Hippocampal formation (tissue), 2 donors: ENCODE data around the gene CERK.
"Not testable (repeated sequence)": the region's sequence is repeated elsewhere in the genome, so short reads cannot be mapped to it uniquely, and the experiment has no call there.

Source experiments
- DNase-seq, 2 donors: peaks; one replicate each; lab custom pipeline; 2025; lab: John Stamatoyannopoulos, UW

Gene CERK

DNA sequence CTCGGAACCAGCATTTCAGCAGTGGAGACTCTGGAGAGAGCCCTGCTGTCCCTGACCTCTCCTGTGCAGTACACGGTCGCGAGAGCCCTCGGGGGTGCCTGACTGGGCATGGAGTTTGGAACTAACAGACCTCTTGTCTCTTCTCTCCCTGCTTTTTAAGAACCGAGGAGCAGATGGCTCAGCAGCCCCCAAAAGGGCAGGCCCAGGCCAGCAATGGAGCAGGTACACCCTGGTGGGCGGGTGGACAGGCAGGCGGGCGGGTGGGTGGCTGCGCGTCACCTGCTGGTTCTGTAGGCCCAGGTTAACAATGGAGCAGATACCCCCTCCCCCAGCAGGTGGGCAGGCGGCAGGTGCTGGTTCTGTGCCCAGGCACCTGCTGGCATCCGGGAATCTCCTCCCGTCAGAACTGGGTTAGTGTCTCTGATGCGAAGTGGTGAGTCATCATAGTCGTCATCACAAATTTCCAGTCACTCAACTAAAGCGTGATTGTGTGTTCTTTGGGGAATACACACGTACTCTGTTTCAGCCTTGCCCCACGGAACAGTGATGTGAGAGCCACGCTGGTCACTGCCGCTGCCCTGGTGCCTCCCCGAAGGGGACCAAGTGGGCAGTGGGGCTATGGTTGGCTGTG, 76.7 kb downstream of the CERK start:
- no peak for DNase-seq

DNA sequence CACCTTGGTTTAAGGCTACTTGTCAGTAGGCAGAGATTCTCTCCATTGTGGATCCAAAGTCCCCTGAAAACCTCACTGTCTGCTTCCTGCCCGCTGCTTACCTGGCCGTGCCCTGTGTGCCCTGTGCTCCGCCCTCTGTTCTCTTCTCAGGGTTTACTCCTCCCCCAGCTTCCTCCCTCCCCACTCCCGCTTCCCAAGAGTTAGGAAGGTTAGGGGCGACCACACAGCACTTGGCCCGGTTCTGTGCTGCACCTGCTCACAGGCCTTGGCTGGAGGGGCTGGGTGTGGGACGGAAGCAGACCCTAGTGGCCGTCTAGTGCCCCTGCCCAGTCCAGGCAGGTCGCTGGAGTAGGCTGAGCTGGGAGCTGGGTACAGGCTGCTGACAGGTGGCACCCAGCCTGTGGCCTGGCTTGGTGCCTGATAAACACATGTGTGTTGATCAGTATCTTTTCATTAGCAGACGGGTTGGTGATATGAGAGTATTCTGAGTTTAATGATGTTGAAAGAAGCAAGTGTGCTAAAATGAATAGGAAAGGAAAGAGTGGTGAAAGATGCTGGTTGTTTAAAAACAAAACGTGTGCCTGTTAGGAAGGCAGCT, 77.3 kb downstream of the CERK start:
- DNase-seq = no peak

DNA sequence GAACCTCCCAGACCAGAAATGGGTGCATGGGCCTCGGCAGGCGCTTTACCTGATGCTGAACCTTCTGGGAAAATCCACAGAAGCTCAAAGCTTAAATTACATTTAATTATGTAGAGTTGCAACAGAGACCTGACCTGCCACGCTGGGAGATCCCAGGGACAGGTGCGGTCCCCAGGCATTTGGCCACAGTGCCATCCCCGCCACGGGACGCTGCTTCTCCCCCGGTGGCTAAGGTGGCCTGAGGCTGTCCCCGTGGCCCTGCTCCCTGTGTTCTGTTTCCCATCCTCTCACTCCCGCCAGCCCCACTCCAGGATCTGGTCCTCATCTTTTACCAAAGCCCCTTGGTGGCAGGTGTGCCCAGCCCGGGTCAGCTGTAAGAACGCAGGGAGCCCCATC, 78.3 kb downstream of the CERK start:
- DNase-seq = no peak

DNA sequence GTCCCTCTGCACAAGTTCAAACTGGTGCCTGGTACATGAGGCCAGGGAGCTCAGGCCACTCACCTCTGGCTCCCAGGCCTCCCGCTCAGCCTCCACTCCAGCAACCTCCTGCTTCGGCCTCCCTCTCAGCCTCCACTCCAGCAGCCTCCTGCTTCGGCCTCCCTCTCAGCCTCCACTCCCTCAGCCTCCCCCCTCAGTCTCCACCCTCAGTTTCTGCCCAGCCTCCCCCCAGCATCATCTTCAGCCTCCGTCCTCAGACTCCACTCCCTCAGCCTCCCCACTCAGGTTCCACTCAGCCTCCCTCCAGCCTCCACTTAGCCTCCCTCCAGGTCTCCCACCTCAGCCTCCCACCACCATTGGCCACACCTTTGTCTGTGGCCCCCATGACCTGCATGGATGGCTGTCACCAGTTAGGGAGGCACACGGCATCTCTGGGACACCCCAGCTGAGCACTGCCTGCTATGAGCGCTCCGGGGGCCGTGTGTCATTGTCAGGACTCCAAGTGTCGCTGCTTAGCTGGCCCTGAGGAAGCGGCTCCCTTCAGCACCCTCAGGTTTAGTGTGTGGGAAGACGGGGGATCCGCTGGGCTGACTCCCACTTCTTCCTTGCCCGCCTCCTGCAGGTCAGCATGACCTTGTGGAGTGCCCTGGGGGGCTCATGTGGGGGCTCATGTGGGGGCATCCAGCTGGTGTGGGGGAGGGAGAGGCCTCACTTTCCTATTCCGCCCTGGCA, 78.8 kb downstream of the CERK start:
- DNase-seq = no peak

DNA sequence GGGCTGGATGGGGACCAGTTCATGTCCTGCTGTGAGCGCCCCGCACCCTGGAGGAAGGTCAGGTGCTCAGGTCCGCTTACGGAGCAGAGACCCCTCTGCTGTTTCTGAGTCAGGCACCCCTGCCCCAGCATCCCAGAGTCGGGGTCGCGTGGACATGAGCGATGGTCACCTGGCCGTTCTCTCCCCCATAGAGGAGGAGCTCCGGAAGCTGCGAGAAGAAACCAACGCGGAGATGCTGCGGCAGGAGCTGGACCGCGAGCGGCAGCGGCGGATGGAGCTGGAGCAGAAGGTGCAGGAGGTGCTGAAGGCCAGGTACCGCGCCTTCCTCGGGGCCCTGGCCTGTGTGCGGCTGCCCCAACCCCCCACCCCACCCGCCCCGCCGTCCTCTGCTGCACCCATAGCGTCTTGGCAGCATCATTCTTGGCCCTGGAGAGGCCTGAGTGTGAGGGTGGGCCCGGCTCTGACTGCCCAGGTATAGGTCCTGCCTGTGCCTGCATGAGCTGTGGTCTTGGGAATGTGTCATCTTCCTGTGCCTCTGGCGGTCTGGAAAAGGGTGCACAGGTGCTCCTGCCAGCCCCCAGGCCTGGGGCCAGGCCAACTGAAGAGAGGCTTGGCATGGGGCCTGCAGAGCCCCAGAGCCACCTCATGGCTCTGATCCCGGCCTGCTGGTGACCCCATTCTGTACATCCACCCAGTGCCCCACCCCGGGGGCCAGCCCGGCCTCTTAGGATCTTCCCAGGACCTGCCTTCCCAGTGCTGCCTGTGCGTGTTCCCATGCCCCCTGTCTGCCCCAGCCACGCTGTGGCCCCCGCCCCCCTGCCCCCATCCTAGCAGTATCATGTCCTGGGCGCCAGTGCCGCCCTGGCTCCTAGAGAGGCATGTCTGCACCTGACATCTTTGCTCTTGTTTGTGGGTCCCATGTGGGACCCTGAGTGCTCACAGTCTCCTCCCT, 79.8 kb downstream of the CERK start:
- DNase-seq = no peak

DNA sequence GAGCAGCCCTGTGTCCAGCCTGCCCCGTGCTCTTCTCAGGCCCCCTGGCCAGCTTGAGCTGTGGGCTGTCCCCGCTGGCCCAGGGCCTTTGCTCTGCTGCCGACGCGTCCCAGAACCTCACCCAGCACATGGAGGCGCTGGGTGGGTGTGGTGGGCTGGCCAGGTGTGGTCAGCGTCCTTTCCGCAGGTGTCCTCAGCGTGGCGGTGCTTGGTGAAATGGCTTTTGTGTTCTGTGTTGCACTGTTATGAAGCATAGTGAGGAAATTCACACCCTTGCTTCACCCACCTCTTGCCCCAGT, 80.4 kb downstream of the CERK start:
- DNase-seq = no peak

DNA sequence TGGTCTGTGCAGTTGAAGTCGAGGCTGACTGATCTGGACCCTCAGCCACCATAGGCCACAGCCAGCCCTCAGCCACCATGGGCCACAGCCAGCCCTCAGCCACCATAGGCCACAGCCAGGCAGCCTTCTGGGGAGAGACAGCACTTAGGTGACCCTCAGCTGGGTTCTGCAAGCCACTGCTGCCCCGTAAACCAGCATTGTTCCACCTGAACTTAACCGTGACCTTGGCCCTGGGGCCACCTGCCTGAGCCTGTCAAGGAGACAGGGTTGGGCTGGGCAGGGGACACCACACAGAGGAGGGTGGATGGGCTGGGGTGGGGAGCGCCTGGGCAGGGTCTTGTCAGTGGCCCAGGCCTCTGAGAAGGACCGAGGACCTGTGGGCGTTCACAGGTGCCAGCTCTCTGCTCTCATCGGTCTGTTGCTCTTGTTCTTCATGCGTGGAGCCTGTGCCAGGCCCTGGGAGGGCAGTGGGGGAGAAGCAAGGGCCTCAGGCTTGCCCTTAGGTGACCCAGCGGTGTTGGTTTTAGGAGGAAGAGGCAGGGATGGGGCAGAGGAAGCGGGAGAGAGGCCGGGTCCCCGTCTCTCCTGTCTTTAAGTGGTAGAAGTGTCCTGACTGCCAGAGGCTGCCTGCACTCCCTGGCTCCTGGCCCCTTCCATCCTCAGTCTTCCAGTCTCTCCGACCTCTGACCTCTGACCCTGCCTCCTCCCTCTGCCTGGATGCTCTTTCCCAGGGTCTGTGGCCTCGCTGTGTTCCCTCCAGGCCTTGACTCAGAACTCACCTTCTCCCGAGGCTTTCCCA, 81.0 kb downstream of the CERK start:
- DNase-seq = no peak

DNA sequence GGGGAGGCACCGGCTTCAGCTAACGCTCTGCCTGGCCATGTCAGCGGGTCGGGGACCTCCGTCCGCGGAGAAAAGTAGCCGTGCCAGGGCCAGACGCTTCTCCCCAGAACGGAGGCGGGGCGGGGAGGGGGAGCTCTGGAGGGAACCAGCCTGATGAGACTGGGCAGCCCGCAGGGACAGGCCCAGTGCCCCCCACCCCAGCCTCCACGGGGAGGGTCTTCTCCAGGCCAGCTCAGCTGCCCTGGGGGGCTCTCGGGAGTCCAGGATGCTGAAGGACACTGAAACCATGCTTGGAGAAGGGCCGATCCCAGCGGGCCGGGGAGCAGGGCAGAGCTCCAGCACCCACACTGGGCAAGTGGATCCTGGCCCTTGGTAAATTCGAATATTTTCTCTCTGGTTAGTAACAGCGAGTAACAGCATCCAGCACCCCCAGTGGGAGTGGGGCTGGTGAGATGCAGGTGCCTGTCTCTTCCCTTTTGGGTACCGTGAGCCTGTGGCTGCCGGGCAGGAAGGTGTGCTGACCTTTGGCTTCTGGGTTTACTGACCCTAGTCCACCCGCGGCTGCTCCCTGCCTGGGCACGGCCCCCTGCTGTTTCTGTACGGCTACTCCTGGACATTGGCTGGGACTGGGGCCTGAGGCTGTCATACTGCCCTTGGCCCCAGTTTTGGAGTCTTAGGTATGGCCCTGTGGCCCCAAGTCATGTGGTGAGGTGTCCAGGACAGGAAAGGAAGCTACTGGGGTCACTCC, 82.0 kb downstream of the CERK start:
- no peak for DNase-seq

DNA sequence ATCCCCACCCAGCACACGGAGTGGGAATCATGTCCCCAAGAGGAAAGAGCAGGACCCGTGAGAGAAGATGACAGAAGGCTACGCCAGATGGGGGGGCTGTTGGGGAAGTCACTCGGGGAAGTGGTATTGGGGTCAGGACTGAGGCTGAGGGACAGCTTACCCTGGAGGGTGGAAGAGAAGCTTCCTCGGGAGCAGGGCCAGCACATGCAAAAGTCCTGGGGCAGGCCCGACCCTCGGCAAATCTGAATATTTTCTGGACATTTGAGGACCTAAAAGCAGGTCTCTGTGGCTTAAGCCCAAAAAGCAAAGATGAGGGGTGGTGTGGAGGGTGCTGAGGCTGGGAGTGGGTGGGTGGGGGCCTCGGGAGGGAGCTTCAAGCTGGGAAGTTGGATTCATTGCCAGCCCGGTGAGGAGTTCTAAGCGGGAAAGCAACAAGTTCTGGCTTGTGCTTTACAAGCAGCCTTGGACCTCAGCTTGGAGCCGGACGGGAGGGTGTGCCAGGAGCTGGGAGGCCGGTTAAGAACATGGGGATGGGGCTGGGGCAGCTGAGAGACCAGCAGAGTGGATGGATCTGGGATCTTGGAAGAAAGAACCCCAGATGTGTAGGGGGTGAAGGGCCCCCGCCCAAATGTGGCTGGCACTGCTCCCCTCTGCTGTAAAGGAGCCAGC, 83.0 kb downstream of the CERK start:
- no peak for DNase-seq

DNA sequence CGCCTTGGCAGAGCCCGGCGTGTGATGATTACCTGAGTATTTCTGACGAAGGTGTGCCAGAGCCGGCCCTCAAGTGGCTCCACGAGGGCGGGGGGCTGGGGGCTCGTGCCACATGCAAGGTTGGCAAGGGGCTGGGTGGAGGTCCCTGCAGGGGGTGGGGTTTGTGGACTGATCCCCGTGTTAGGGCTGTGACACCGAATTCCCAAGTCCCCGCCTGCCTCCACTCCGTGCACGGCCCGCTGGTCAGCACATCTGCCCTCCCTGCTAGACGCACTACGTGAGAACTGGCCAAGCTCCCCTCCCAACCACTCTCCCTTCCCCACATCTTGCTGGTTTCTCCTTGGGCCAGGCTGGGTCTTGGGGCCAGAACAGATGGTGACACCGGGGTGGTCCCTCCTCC, 83.6 kb downstream of the CERK start:
- no peak for DNase-seq

DNA sequence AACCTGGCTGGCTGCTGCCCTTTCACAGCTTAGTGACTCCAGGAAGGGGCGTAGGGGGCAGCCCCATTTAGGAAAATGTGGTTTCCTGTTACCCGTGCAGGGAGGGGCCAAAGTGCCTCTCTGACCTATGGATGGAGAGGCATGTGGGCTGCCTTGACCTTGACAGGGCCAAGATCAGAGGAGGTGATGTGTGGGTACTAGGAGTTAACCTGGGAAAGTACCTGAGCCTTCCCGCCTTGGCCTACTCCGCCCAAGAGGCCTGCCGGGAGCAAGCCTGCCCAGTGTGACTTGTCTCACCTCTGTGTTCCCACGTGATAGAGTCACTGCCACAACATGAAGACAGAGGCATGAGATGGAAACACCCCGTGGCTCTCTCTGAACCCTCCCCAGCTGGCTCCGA, 84.5 kb downstream of the CERK start:
- no peak for DNase-seq

DNA sequence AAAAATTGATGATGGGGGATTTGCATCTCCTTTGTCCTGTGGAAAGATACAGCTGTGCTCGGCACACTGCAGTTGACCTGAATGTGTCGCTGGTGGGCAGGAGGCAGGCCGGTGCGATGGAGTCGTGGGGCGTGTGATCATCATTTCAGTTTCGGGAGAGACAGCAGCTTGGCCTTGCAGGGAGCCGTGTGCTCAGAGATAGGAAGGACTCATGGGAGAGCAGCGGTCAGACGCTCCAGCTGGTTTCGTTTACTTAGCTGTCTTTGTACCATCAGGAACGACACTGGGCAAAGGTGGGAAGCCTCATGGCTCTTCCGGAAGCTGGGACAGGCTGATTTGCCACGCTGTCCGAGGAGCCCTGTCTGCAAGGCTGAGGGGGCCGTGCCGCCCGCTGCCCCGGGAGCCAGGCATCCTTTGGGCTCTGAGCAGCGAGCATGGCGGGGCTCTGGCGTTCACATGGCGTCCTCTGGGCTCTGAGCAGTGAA, 85.2 kb downstream of the CERK start:
- no peak for DNase-seq

DNA sequence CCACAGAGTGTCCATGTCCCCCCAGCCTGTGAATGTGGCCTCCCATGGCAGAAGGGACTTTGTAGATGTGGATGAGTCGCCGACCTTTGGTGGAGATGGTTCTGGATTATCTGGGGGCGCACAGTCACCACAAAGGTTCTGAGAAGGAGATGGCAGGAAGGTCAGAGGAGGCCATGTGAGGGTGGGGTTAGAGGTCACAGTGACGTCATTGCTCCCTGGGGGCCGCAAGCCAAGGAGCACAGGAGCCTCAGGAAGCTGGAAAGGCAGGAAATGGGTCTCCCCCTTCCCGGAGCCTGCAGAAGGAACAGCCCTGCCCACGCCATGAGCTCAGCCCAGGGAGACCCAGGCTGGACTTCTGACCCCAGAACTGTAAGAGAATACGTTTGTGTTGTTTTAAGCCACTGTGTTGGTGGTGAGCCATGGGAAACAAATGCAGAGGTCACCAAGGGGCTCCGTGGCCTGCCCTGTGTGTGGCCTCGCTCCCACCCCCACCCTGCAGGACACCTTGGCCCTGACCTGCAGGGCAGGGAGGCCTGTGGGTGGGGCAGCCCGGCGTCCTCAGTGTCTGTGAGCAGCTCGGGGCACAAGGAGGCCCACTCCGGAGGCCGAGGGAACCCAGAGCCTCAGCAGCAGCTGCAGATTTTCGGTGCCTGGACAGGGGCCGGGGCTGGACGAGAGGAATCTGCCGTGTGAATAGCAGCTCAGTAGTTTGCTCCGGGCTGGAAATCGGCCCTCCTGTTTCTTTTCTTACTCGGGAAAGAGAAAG, 85.8 kb downstream of the CERK start:
- no peak for DNase-seq

DNA sequence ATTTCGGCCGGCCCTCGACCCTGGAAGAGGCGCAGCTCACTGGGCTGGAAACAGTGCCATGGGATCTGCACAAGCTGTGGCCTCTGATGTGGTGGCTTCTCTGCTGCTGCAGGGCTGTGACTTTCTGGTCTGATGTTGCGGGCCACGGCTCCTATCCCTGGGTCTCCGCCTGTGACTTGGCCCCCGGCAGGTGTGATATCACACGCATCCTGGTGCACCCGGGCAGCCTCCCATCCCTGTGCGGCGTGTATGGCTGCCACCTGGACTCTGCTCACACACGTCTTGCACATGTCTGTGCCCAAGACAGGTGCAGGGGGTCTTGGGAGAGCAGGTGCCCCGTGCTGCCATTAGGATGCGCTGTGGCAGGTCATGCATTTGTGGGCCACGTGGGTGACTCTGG, 86.7 kb downstream of the CERK start:
- DNase-seq = no peak

DNA sequence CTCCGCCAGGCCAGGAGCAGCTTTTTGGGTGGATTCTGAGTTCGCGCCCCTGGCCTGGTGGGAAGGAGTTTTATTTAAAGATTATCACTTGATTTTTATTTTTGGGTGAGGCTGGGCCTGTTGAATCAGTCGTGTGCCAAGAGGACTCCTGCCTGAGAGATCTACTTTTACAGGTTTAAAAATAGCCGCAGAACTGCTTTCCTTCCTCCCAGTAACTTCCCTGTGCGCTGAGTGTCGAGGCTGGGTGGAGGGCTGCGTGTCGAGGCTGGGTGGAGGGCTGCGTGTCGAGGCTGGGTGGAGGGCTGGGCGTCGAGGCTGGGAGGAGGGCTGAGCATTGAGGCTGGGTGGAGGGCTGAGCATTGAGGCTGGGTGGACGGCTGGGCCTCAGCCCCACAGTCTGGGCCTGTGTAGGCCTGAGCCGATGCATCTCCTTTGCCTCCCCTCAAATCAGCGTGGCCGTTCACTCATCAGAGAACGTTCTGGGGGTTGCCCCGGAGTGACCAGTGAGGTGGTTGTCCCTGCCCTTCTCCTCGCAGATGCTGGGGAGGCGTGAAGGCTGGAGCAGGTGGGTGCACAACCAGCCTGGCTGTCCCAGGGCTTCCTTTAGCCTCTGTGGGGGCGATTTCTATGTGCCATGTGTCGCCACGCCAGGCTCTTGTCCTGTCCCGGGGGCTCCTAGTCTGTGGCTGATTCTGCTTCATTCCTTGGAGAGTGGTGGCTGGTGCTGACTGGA, 87.8 kb downstream of the CERK start:
- DNase-seq = no peak

DNA sequence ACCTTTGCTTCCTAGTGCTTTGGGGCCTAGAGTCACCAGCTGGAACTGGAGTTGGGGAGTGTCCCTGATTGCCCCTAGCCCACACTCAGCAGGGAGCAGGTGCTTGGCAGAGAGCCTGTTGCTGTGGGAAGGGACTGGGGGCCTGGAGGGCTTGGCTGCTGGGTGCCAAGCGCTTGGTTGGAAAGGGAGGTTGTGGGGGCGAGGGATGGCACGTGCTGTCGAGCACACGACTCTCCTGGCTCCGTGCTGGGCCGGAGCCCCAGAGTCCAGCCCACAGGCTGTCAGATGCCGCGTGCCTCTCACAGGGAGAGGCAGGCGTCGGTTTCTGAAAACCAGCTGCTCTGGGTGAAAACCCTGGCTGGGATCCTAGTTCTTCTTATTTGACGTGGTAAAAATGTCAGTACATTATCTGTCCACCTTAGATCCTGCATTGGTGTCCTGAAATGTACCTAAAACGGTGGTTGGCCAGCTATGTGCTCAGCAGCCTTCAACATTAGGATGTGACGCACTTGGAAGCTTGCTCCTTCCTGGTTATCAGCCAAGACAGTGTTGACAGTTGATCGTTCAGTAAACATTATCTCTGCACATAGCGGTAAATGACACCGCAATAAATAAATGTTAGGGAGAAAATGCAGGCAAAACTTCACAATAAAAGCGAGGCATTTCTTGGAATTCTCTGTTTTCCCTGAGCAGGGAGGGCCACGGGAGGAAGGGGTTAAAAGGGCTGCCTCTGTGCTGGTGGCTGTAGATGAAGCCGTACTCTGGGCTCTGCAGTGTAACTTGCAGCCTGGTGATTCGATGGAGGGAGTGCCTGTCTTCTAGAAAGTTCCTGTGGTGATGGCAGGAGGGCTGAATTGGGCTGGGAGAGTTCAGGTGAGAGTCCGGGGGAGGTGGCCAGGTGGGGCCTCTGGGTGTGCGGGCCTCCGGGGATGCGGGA, 88.6 kb downstream of the CERK start:
- DNase-seq = no peak

DNA sequence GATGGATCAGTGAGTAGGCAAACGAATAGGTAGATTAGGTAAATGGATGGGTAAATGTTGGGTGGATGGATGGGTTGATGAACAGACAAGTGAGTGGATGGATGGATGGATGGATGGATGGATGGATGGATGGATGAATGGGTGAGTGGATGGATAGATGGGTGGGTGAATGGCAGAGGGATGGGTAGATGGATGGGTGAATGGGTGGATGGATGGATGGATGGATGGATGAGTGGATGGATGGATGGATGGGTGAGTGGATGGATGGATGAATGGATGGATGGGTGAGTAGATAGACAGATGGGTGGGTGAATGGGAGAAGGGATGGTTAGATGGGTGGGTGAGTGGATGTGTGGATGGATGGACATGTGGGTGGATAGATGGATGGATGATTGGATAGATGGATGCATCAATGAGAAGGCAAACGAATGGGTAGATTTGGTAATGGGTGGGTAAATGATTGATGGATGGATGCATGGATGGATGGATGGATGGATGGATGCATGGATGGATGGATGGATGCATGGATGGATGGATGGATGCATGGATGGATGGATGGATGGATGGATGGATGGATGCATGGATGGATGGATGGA, 89.7 kb downstream of the CERK start:
- not testable (repeated sequence) for DNase-seq
